ENCODE measurements around the gene FAM89B.

The FAM89B gene

GRCh38 chr11:65535102-65535501, 37.2 kb upstream of the FAM89B start:
- Histone ChIP-seq H3K4me1 (no peaks in the 10 kb centered on the region; the same call in none of the 2 replicates), H3K36me3 (replicated peaks) (peaks cover 54% of the 10 kb centered on the region), H3K4me3 (no peak overlapping the region), H3K9me3 (no peaks in the 10 kb centered on the region), H3K27me3 (ENCODE audit: low read depth) (no peaks in the 10 kb centered on the region)
- in situ Hi-C loops (cut with MboI; ENCODE audit: low sequenced_read_pairs) = no loop called here
- DNase-seq (ENCODE audit: low spot score in 2 of 2) = no peak

GRCh38 chr11:65536412-65537295, 35.7 kb upstream of the FAM89B start:
- H3K4me1 ChIP-seq = no peaks in the 10 kb centered on the region; the same call in none of the 2 replicates
- no peak overlapping the region for H3K4me3 ChIP-seq
- H3K36me3 ChIP-seq (replicated peaks) = peaks cover 42% of the 10 kb centered on the region
- H3K9me3 ChIP-seq = no peaks in the 10 kb centered on the region
- DNase-seq (ENCODE audit: low spot score in 2 of 2) = no peak
- H3K27me3 ChIP-seq (ENCODE audit: low read depth) = no peaks in the 10 kb centered on the region
- in situ Hi-C loops (cut with MboI; ENCODE audit: low sequenced_read_pairs) = no loop called here

GRCh38 chr11:65537296-65537597, 35.1 kb upstream of the FAM89B start:
- in situ Hi-C loops (cut with MboI; ENCODE audit: low sequenced_read_pairs) = no loop called here
- H3K36me3 ChIP-seq (replicated peaks) = peaks cover 39% of the 10 kb centered on the region
- DNase-seq (ENCODE audit: low spot score in 2 of 2) = no peak
- H3K4me1 ChIP-seq = no peaks in the 10 kb centered on the region; the same call in none of the 2 replicates
- H3K4me3 ChIP-seq = no peak overlapping the region
- H3K27me3 ChIP-seq (ENCODE audit: low read depth) = no peaks in the 10 kb centered on the region
- H3K9me3 ChIP-seq = no peaks in the 10 kb centered on the region

- peaks cover 35% of the 10 kb centered on the region for H3K36me3 ChIP-seq (replicated peaks)
- H3K27me3 ChIP-seq (ENCODE audit: low read depth) = no peaks in the 10 kb centered on the region
- DNase-seq (ENCODE audit: low spot score in 2 of 2) = no peak
- no peaks in the 10 kb centered on the region; the same call in none of the 2 replicates for H3K4me1 ChIP-seq
- H3K9me3 ChIP-seq = no peaks in the 10 kb centered on the region
- no peak overlapping the region for H3K4me3 ChIP-seq
- in situ Hi-C loops (cut with MboI; ENCODE audit: low sequenced_read_pairs) = no loop called here
Measured at GRCh38 chr11:65537620-65538231, 34.6 kb upstream of the FAM89B start.

- H3K9me3 ChIP-seq = no peaks in the 10 kb centered on the region
- DNase-seq (ENCODE audit: low spot score in 2 of 2) = no peak
- in situ Hi-C loops (cut with MboI; ENCODE audit: low sequenced_read_pairs) = no loop called here
- no peaks in the 10 kb centered on the region for H3K27me3 ChIP-seq (ENCODE audit: low read depth)
- no peaks in the 10 kb centered on the region; the same call in none of the 2 replicates for H3K4me1 ChIP-seq
- H3K36me3 ChIP-seq (replicated peaks) = peaks cover 29% of the 10 kb centered on the region
- H3K4me3 ChIP-seq = no peak overlapping the region
Measured at GRCh38 chr11:65538232-65538914, 34.0 kb upstream of the FAM89B start.

GRCh38 chr11:65538915-65539743, 33.2 kb upstream of the FAM89B start:
- in situ Hi-C loops (cut with MboI; ENCODE audit: low sequenced_read_pairs) = no loop called here
- Histone ChIP-seq H3K36me3 (replicated peaks) (peaks cover 29% of the 10 kb centered on the region), H3K9me3 (no peaks in the 10 kb centered on the region), H3K27me3 (ENCODE audit: low read depth) (no peaks in the 10 kb centered on the region), H3K4me1 (no peaks in the 10 kb centered on the region; the same call in none of the 2 replicates), H3K4me3 (no peak overlapping the region)
- DNase-seq (ENCODE audit: low spot score in 2 of 2) = no peak

GRCh38 chr11:65539744-65540289, 32.5 kb upstream of the FAM89B start:
- H3K9me3 ChIP-seq = no peaks in the 10 kb centered on the region
- no peak for DNase-seq (ENCODE audit: low spot score in 2 of 2)
- peaks cover 29% of the 10 kb centered on the region for H3K36me3 ChIP-seq (replicated peaks)
- peak overlapping the region; percentile 46 for H3K4me3 ChIP-seq
- in situ Hi-C loops (cut with MboI; ENCODE audit: low sequenced_read_pairs) = no loop called here
- no peaks in the 10 kb centered on the region for H3K27me3 ChIP-seq (ENCODE audit: low read depth)
- H3K4me1 ChIP-seq = no peaks in the 10 kb centered on the region; the same call in none of the 2 replicates

- Histone ChIP-seq H3K36me3 (replicated peaks) (peaks cover 25% of the 10 kb centered on the region), H3K4me1 (no peaks in the 10 kb centered on the region; the same call in none of the 2 replicates), H3K27me3 (ENCODE audit: low read depth) (no peaks in the 10 kb centered on the region), H3K4me3 (peak overlapping the region; percentile 46), H3K9me3 (no peaks in the 10 kb centered on the region)
- peak; percentile 83 to 90 for DNase-seq (ENCODE audit: low spot score in 2 of 2)
- in situ Hi-C loops (cut with MboI; ENCODE audit: low sequenced_read_pairs) = no loop called here
Measured at GRCh38 chr11:65540290-65541092, 31.8 kb upstream of the FAM89B start.

GRCh38 chr11:65541093-65541982, 31.0 kb upstream of the FAM89B start:
- in situ Hi-C loops (cut with MboI; ENCODE audit: low sequenced_read_pairs) = no loop called here
- Histone ChIP-seq H3K4me3 (peak overlapping the region; percentile 46), H3K27me3 (ENCODE audit: low read depth) (no peaks in the 10 kb centered on the region), H3K4me1 (no peaks in the 10 kb centered on the region; the same call in none of the 2 replicates), H3K36me3 (replicated peaks) (peaks cover 20% of the 10 kb centered on the region), H3K9me3 (no peaks in the 10 kb centered on the region)
- DNase-seq (ENCODE audit: low spot score in 2 of 2) = no peak

- no peak for DNase-seq (ENCODE audit: low spot score in 2 of 2)
- no peaks in the 10 kb centered on the region for H3K27me3 ChIP-seq (ENCODE audit: low read depth)
- no peak overlapping the region for H3K4me3 ChIP-seq
- H3K4me1 ChIP-seq = no peaks in the 10 kb centered on the region; the same call in none of the 2 replicates
- no peaks in the 10 kb centered on the region for H3K9me3 ChIP-seq
- peaks cover 14% of the 10 kb centered on the region for H3K36me3 ChIP-seq (replicated peaks)
- in situ Hi-C loops (cut with MboI; ENCODE audit: low sequenced_read_pairs) = no loop called here
Measured at GRCh38 chr11:65542738-65543390, 29.5 kb upstream of the FAM89B start.

- Histone ChIP-seq H3K36me3 (replicated peaks) (peaks cover 14% of the 10 kb centered on the region), H3K4me1 (no peaks in the 10 kb centered on the region), H3K4me3 (no peak overlapping the region), H3K27me3 (ENCODE audit: low read depth) (no peaks in the 10 kb centered on the region), H3K9me3 (no peaks in the 10 kb centered on the region)
- in situ Hi-C loops (cut with MboI; ENCODE audit: low sequenced_read_pairs) = no loop called here
- no peak for DNase-seq (ENCODE audit: low spot score in 2 of 2)
Measured at GRCh38 chr11:65545853-65546216, 26.5 kb upstream of the FAM89B start.
